Aorta (tissue), 5 donors: ENCODE data around the gene CACNA2D4. TPM values are rescaled to one million over a fixed set of nuclear protein-coding genes. Genes with fewer than 3 reads are reported as not detected.
A peak's percentile ranks its signal among the peaks of the same experiment; 100 is the strongest.

Experiments
- ATAC-seq: fragments of 200-7000 bp; cut with Tn5 transposase; one replicate; pipeline ENCODE4 v1.9.1; 2022; ENCODE audit warnings: moderate library complexity; ENCODE audit not compliant: low FRiP score
- DNase-seq, 2 donors: peaks; one replicate each; pipeline ENCODE4 v3.0.0-alpha.2; 2020
- H3K27ac ChIP-seq, 2 donors: one replicate each; pipeline ENCODE4 v1.5.1; 2013; ENCODE audit warnings: low read length in 2 of 2, mild to moderate bottlenecking in 2 of 2, moderate library complexity in 2 of 2, control low read depth in 1 of 2, inconsistent platforms in 1 of 2, low read depth in 1 of 2
- H3K27me3 ChIP-seq, 2 donors: one replicate each; pipeline ENCODE4 v1.6.1; 2013; ENCODE audit warnings: control low read depth in 1 of 2, low read length in 1 of 2, mild to moderate bottlenecking in 1 of 2, moderate library complexity in 1 of 2; ENCODE audit not compliant: insufficient read depth in 2 of 2, control insufficient read depth in 1 of 2
- H3K36me3 ChIP-seq, 2 donors: one replicate each; pipeline ENCODE4 v1.6.1; 2013; ENCODE audit warnings: control low read depth in 1 of 2, low read length in 1 of 2, mild to moderate bottlenecking in 1 of 2; ENCODE audit not compliant: insufficient read depth in 2 of 2, control insufficient read depth in 1 of 2
- H3K4me1 ChIP-seq, 2 donors: one replicate each; pipeline ENCODE4 v1.6.1; 2013; ENCODE audit warnings: low read length in 2 of 2, control low read depth in 1 of 2, mild to moderate bottlenecking in 1 of 2, moderate library complexity in 1 of 2; ENCODE audit not compliant: insufficient read depth in 2 of 2, control insufficient read depth in 1 of 2
- H3K4me3 ChIP-seq, 2 donors: one replicate each; pipeline ENCODE4 v1.5.1; 2013; ENCODE audit warnings: low read length in 2 of 2, control low read depth in 1 of 2, mild to moderate bottlenecking in 1 of 2
- H3K9me3 ChIP-seq: one replicate; pipeline ENCODE4 v1.6.1; 2013; ENCODE audit warnings: mild to moderate bottlenecking, low read length; ENCODE audit not compliant: control insufficient read depth
- WGBS, 2 donors: extraction: QIAGEN DNeasy Blood & Tissue Kit; methylation state at CpG; one replicate each; pipeline ENCODE4 v1.1.7; 2013; 5-methylcytosine and 5-hydroxymethylcytosine counted together
- intact Hi-C, 2 donors: fragments of 100-400 bp; cut with DNase I; formaldehyde crosslinking; loops; one replicate each; pipeline versions ENCODE4 v1.14.2 to v1.15.0; 2022
- polyA plus RNA-seq, 2 donors: library from polyadenylated mRNA; stranded (reverse); fragments of 200-250 nt; gene quantifications; one replicate each; pipeline ENCODE4 v1.2.3, GENCODE V29; 2013
- total RNA-seq, 2 donors: library from RNA; stranded (reverse); fragmentation: NEBNext Ultra II Directional; extraction: Animal tissue kit (Norgen Biotek cat#: 25700); gene quantifications; one replicate each; pipeline ENCODE4 v1.2.1, GENCODE V29; 2021
- donor health status: healthy with polysubstance abuse.
- donor health status: Bipolar disorder and iron deficiency.
- donor health status: DM: no; HTN: no; CAD: no.
- donor health status: DM: no; HTN: no; CAD: no.
- donor health status: DM: yes; HTN: yes; CAD: no.

CACNA2D4 gene
- total and polyA plus RNA-seq, 4 donors: 0.88 to 9.7 (median 4.6) TPM

DNA sequence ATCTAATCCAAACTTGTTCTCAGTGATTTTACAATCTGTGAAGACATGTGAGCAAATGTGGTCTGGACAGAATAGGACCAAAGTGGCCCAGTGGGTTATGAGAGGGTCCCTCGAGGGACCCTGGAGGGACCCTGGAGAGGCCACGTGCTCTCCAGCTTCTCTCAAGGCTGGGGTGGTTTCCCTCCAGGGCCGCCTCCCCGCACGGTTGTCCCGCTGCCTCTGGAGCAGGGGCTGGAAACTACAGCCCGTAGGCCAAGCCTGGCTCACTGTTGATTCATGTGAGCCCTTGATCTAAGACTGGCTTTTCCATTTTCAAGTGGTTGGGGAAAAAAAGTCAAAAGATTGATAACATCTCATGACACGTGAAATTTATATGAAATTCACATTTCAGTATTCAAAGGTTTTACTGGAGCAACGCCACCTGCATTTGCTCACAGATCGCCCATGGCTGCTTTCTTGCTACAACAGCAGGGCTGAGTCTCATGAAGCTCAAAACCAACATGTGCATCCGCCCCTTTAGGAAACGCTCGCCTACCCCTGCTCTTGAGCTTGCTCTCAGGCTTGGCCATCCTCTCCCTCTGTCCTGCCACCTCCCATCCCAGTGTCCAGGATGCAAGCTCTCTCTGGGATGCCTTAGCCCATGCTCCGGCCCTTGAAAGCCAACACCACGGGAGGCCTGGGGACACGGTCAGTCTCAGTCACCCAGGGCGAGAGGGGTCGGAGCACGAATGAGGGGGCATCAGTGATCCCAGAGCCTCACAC is 110.2 kb downstream of the CACNA2D4 start:
- H3K27ac ChIP-seq: no peak overlapping the region
- no peak overlapping the region for H3K4me3 ChIP-seq
- no peaks in the 10 kb centered on the region for H3K9me3 ChIP-seq
- no peaks in the 10 kb centered on the region for H3K36me3 ChIP-seq
- H3K4me1 ChIP-seq: no peaks in the 10 kb centered on the region
- ATAC-seq (no peak), DNase-seq (peak; percentile 32 to 52)
- intact Hi-C loops: no loop called here
- 94 to 95% methylated on average over 19 of the region's 19 CpGs for WGBS, 2 donors
- no peaks in the 10 kb centered on the region for H3K27me3 ChIP-seq

DNA sequence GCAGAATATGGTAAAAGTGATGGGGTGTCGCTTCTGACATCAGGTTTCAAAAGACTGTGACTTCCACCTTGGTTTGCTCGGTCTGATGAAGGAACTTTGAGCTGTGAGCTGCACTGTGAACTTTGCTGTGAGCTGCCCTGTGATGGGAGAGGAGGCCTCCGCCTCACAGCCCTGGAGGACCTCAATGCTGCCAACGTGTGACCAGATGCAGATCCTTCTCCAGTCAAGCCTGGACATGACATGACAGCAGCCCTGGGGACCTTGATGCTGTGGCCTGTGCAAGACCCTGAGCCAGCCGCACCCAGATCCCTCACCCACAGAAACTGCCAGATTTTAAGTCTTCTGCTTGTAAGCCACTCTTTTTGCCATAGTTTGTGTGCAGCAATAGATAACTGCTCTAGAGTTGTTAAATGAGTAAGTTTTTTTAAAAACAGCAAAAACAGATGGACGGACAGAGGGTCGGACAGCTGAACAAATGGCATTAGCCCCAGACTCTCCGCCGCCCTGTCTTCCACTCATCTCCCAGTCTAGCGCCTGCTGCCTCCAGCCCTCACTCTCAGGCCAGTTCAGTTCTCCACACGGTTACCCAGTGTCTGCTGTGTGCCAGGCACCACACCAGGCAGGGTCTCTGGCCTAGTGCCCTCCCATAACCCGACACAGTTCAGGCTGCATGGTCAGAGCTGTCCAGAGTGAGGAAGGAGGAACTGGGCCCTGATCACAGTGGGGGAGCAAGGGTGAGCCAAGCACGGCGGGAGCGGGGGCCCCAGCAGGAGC is 111.2 kb downstream of the CACNA2D4 start:
- H3K4me3 ChIP-seq: no peak overlapping the region
- no peaks in the 10 kb centered on the region for H3K4me1 ChIP-seq
- no peaks in the 10 kb centered on the region for H3K9me3 ChIP-seq
- peak; percentile 40 to 62 for DNase-seq
- no peak for ATAC-seq
- no peaks in the 10 kb centered on the region for H3K27me3 ChIP-seq
- H3K36me3 ChIP-seq: no peaks in the 10 kb centered on the region
- intact Hi-C loops: no loop called here
- no peak overlapping the region for H3K27ac ChIP-seq
- 93 to 95% methylated on average over 15 of the region's 15 CpGs for WGBS, 2 donors

DNA sequence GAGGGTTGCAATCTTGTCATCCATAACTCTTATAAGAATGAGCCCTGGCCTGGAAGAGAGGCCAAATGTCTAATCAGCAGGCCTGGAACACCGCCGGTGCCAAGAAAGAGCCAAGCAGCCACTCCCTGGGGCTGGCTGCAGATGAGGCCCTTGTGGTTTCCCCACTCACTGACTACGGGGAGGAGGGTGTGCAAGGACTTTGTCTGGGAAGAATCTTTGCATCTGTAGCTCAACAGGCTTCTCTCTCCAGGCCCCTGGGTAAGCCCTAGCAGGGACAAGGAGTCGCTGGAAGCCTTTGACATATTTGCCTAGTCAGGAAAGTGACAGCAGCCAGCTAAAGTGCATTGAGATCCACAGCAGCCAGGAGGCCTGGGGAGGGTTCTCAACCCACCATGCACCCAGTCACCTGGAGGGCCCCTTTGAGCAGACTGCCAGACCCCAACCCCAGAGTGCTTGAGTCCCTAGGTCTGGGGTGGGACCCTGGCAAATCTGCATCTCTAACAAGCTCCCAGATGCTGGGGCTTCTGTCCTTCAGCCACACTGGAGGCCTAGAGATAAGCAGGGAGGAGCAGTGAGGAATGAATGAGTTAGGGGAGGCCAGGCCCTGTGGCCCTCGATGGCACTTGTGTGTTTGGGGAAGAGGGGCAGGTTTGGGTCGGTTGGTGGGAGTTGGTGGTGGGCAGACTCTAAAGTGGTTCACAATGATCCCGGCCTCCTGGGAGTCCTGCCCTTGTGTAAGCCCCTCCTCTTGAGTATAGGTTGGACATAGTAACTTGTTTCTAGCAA is 112.0 kb downstream of the CACNA2D4 start:
- Histone ChIP-seq H3K36me3 (no peaks in the 10 kb centered on the region), H3K27ac (no peak overlapping the region), H3K27me3 (no peaks in the 10 kb centered on the region), H3K9me3 (no peaks in the 10 kb centered on the region), H3K4me3 (no peak overlapping the region), H3K4me1 (no peaks in the 10 kb centered on the region)
- 53 to 56% methylated on average over 7 of the region's 7 CpGs for WGBS, 2 donors
- ATAC-seq (no peak), DNase-seq (peak; percentile 59 to 63)
- intact Hi-C loops: no loop called here

DNA sequence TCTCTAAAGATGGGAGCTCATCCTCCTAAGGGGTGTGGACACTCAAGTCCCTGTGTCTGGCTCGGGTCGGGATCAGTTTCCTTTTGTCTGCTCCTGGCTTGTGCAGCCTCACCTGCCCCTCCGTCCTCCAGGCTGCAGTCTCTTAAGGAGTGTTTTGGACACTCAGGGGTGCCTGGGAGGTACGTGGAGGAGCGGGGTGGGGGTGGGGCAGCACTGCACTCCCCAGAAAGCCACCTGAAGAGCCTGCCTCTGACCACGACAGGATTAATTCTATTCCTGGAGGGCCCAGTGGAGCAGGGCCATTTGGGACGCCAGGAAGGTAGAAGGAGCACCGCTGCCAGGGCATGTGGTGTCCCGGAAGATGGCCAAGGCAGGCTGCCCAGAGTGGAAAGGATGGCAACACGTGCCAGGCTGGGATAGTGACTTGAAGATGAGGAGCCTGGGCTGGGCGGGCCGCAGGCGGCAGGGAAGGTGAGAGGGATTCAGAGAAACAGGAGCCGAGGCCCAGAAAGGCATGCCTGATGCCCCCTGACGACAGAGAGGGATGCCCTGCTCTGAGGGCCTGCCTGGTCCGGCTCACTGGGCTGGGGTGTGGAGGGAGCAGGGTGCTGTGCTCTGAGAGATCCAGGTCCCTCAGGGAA is 112.9 kb downstream of the CACNA2D4 start:
- Histone ChIP-seq H3K27me3 (no peaks in the 10 kb centered on the region), H3K4me3 (no peak overlapping the region), H3K4me1 (no peaks in the 10 kb centered on the region), H3K9me3 (no peaks in the 10 kb centered on the region), H3K27ac (no peak overlapping the region), H3K36me3 (no peaks in the 10 kb centered on the region)
- ATAC-seq: no peak
- WGBS, 2 donors: 89% methylated on average over 16 of the region's 16 CpGs
- intact Hi-C loops: no loop called here
- peak; percentile 36 to 68 for DNase-seq

DNA sequence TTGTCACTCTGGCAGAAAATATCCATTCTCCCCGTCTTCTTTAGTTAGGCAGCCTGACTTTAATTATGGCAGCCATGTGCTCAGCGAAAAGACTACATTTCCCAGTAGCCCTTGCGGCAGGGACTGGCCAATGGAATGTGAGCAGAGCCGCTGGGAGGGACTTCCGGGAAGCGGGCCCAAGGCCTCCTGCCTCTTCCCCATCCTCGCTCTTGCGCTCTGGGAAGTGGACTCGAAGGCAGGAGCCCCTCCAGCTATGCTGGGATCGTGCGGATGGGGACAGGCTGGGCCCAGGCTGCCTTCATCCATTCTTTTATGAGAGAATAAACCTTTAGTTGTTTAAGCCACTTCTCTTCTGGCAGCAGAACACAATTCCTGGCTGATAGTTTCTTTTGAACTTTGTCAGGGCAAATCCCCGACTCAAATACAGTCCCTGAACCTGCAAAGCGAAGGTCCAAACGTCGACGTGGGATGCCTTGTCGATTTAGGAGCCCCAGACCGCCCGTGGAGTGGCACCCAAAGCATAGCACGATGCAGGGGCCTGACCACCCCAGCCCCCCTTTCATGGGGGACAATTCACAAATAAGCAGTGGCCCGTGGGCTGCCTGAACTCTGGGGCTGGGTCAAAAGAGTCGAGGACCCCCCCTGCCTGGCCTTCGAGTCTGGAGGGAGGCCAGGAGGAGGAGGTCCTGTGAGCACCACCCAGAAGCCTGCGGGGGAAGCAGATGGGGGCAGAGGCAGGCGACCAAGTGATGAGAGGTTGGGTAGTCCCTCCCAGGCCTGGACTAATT is 113.7 kb downstream of the CACNA2D4 start:
- Histone ChIP-seq H3K4me3 (no peak overlapping the region), H3K9me3 (no peaks in the 10 kb centered on the region), H3K36me3 (no peaks in the 10 kb centered on the region), H3K27ac (no peak overlapping the region), H3K4me1 (no peaks in the 10 kb centered on the region), H3K27me3 (no peaks in the 10 kb centered on the region)
- ATAC-seq (peak; percentile 84), DNase-seq (peak; percentile 92 to 93)
- intact Hi-C loops: no loop called here
- WGBS, 2 donors: 74 to 77% methylated on average over 25 of the region's 25 CpGs

DNA sequence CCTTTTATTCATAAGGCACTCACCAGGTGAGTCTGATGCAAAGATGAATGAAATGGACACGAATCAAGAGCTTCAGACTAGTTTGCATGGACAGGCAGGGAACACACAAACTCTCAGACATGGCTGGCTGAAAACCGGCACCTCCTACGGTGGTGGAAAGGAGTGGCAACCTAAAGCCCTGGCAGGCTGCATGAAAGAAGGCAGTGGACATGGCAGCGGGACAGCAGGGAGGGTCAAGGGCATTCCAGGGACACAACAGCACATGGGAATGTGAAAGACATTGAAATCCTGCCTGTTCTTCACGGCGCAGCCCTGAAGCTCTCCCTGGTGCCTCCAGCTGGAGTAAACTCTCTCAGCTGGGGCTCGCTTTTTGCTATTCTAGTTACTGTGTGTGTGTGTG is 114.7 kb downstream of the CACNA2D4 start:
- no peaks in the 10 kb centered on the region for H3K4me1 ChIP-seq

DNA sequence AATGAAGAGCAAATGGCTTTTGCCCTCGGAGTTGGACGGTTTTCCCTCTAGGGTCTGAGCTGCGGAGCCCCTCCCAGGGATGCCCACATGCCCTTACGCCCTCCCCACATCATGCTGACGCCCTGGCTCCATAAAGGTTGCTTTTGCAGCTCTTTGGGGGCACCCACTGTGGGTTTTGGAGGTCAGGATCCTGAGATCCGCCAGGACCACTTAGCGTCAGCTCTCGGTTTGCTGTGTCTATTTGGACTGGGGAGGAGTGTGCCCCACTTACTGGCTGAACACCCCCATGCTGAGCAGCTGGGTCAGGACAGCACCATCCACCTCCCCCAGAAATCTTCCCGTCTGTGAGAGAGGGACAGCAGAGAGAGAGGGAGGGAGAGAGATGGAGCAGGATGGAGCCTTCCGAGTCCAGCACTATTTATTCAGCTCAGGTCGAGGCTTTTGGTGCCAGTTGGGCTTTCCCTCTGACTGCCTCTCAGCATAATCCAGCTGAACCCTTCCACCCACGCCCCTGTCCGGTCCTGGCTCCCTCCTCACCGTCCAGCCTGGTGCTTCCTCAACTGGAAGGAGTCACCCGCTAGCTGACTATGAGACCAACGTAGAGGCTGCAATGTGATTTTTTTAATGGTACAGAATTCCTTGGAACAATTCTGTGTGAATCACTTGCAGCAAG is 117.0 kb downstream of the CACNA2D4 start:
- H3K27me3 ChIP-seq: no peaks in the 10 kb centered on the region
- DNase-seq (peak; percentile 26 to 55), ATAC-seq (no peak)
- intact Hi-C loops: no loop called here
- WGBS, 2 donors: 69 to 77% methylated on average over 16 of the region's 16 CpGs
- no peak overlapping the region for H3K27ac ChIP-seq
- H3K4me1 ChIP-seq: no peaks in the 10 kb centered on the region
- H3K36me3 ChIP-seq: no peaks in the 10 kb centered on the region
- no peak overlapping the region for H3K4me3 ChIP-seq
- H3K9me3 ChIP-seq: no peaks in the 10 kb centered on the region

More for the DNA sequence above, 114.7 kb downstream of the CACNA2D4 start:
- H3K27me3 ChIP-seq: no peaks in the 10 kb centered on the region
- H3K27ac ChIP-seq: no peak overlapping the region
- intact Hi-C loops: no loop called here
- H3K9me3 ChIP-seq: no peaks in the 10 kb centered on the region
- WGBS, 2 donors: 89 to 90% methylated on average over 7 of the region's 7 CpGs
- no peaks in the 10 kb centered on the region for H3K36me3 ChIP-seq
- DNase-seq: peak in 1 of 2 donors; percentile 34
- no peak for ATAC-seq
- no peak overlapping the region for H3K4me3 ChIP-seq
